ENCODE data around the gene TDG.

- no peak for TF ChIP-seq POLR2A (IDR thresholded peaks at IDR 0.05; ENCODE audit: low read depth, low read length)
- no peak for TF ChIP-seq CTCF (IDR thresholded peaks at IDR 0.05; ENCODE audit: extremely low read depth in 1 of 2, insufficient read depth in 1 of 2, low read depth in 1 of 2, low read length in 2 of 2)
- no peak for TF ChIP-seq JUN (IDR thresholded peaks at IDR 0.05; ENCODE audit: borderline replicate concordance, insufficient read depth, insufficient read length, low read depth)
- TF ChIP-seq EZH2 (IDR thresholded peaks at IDR 0.05; ENCODE audit: borderline replicate concordance, low read depth, low read length, severe bottlenecking): no peak
- TF ChIP-seq MAX (IDR thresholded peaks at IDR 0.05; ENCODE audit: insufficient read depth, insufficient read length): no peak
- TF ChIP-seq POLR2AphosphoS5 (IDR thresholded peaks at IDR 0.05; ENCODE audit: insufficient read depth, low read depth, low read length): no peak
- TF ChIP-seq FOS (IDR thresholded peaks at IDR 0.05; ENCODE audit: borderline replicate concordance, insufficient read depth, low read length): no peak
- TF ChIP-seq GATA2 (IDR thresholded peaks at IDR 0.05; ENCODE audit: insufficient read depth, insufficient read length, low read depth, low read length): no peak
Measured at GRCh38 chr12:103933237-103933636, 32.4 kb upstream of the TDG start.

Data from endothelial cell of umbilical vein (primary cell).